ENCODE data around the gene VGF.

The VGF gene

DNA sequence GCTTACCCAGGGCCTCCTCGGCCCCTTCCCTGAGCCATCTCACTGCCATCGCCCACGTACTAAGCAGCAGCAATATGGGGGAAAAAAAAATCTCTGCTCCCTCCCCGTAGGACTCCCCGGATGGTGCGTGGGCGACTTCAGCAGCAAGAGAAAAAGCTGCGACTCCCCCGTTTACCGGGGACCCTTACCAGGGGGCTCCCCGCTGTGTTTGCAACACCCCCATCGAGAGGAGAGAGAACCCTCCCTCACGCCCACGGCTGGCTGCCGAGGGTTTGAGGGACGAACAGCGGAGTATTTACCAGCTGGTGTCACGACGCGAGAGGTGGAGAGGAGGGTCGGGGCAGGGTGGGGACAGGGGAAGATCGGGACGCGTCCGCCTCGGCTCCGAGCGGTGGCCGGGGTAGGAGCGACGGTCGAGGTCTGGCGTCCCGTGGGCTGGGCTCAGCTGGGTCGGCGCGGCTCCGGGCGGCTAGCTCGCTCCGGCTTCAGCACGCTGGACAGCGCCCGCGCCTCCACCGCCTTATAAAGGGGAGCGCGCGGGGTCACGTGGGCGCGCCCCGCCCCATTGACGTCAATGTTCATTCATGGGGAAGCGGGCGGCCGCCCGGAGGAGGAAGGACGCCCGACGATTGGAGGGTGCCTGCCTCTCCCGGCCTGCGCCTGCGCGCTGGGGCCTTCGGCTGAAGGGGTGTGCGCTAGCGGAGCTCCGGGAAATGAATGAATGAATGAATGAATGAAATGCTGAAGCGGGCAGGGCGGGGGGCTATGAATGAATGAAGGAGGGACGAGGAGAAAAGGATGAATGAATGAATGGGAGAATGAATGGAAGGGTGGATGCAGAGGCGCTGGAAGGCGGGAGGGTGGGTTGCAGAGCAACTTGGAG is at the start of gene VGF (continued):
- TF ChIP-seq ZNF654 (tag by site-specific recombination; IDR thresholded peaks at IDR 0.05; ENCODE audit: low read depth) (no peak), ZNF19 (tag by site-specific recombination; IDR thresholded peaks at IDR 0.05; ENCODE audit: low read depth) (no peak), KLF9 (tag by site-specific recombination; IDR thresholded peaks at IDR 0.05; ENCODE audit: low read depth) (peak; percentile 94), ZBTB8A (tag by site-specific recombination; IDR thresholded peaks at IDR 0.05) (peak; percentile 91), HOXD13 (CRISPR knock-in tag; IDR thresholded peaks at IDR 0.05; ENCODE audit: borderline replicate concordance) (no peak), GLI4 (tag by site-specific recombination; IDR thresholded peaks at IDR 0.05) (0 out of 2 replicates have a peak, but pooled peaks have one; percentile 36), ZNF2 (tag by site-specific recombination; IDR thresholded peaks at IDR 0.05) (peak; percentile 11), ZNF610 (tag by site-specific recombination; IDR thresholded peaks at IDR 0.05; ENCODE audit: borderline replicate concordance) (no peak), ZNF324 (tag by site-specific recombination; IDR thresholded peaks at IDR 0.05) (peak; percentile 76; the same call in 1 of the 2 replicates)

DNA sequence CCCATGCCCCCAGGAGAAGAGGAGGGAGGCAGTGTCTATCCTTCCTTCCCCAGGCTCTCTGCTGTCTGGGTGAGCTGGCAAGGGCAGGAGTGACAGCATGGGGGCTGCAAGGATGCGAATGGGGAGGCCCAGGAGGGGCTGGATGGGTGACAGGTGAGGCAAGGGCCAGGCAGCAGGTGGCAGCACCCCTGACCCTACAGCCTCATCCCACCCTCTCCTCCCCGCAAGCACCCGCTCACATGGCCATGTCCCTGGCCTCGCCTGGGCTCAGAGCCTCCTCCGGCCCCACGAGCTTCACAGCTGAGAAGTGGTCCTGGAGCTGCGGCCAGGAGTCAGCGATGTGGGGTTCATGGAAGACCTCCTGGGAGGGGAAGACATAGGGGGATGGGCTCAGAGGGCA is 46.6 kb upstream of the VGF start:
- POLR2A ChIA-PET, result no interaction called here
- CTCF ChIA-PET, result no interaction called here
- TF ChIP-seq, protein P1, sequence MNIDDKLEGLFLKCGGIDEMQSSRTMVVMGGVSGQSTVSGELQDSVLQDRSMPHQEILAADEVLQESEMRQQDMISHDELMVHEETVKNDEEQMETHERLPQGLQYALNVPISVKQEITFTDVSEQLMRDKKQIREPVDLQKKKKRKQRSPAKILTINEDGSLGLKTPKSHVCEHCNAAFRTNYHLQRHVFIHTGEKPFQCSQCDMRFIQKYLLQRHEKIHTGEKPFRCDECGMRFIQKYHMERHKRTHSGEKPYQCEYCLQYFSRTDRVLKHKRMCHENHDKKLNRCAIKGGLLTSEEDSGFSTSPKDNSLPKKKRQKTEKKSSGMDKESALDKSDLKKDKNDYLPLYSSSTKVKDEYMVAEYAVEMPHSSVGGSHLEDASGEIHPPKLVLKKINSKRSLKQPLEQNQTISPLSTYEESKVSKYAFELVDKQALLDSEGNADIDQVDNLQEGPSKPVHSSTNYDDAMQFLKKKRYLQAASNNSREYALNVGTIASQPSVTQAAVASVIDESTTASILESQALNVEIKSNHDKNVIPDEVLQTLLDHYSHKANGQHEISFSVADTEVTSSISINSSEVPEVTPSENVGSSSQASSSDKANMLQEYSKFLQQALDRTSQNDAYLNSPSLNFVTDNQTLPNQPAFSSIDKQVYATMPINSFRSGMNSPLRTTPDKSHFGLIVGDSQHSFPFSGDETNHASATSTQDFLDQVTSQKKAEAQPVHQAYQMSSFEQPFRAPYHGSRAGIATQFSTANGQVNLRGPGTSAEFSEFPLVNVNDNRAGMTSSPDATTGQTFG (tag by site-specific recombination; IDR thresholded peaks at IDR 0.05; ENCODE audit: borderline replicate concordance), result no peak
- no peak for TF ChIP-seq ZNF529 (tag by site-specific recombination; IDR thresholded peaks at IDR 0.05; ENCODE audit: insufficient replicate concordance)
- no peak for TF ChIP-seq ZNF626 (tag by site-specific recombination; IDR thresholded peaks at IDR 0.05)
- TF ChIP-seq ZNF248 (tag by site-specific recombination; IDR thresholded peaks at IDR 0.05), result no peak
- TF ChIP-seq ZNF239 (tag by site-specific recombination; IDR thresholded peaks at IDR 0.05), result no peak
- TF ChIP-seq ZNF76 (tag by site-specific recombination; IDR thresholded peaks at IDR 0.05; ENCODE audit: borderline replicate concordance, low read depth), result no peak
- Histone ChIP-seq H3K4me1 (ENCODE audit: control insufficient read depth, insufficient read depth, low read length) (0 out of 2 replicates have a peak, but pooled peaks cover 3% of the 10 kb centered on the region), H3K4me3 (ENCODE audit: low read depth, low read length) (no peak overlapping the region), H3K27ac (ENCODE audit: extremely low read depth, low read depth, low read length) (no peak overlapping the region), H3K36me3 (ENCODE audit: control insufficient read depth in 2 of 2, insufficient read depth in 1 of 2, low read length in 2 of 2) (peaks cover 3 to 40% of the 10 kb centered on the region in 2 experiments; a peak in 2 of 3 replicates), H3K9me3 (ENCODE audit: control insufficient read depth, insufficient read depth, low read depth, low read length) (no peaks in the 10 kb centered on the region)

DNA sequence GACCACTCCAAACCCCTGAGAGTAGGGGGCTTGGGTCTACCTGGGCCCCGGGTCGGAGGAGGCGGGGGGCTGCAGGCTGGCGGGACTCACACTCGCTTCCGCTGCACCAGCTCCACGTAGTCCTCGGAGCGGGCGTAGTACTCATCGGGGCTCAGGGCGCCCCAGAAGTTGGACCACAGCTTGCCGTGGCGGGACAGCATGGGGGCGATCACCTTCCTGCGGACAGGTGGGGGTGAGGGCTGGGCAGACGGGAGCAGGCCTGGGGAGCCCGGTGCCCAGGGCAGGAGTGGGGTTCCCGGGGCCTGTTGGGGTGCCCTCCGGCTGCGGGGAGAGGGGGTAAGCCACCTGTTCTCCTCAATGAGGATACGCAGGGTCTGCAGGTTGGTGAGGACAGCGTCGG is 46.1 kb upstream of the VGF start:
- Histone ChIP-seq H3K9me3 (ENCODE audit: control insufficient read depth, insufficient read depth, low read depth, low read length) (no peaks in the 10 kb centered on the region), H3K36me3 (ENCODE audit: control insufficient read depth in 2 of 2, insufficient read depth in 1 of 2, low read length in 2 of 2) (peaks cover 3 to 40% of the 10 kb centered on the region in 2 experiments; a peak in 2 of 3 replicates), H3K4me3 (ENCODE audit: low read depth, low read length) (no peak overlapping the region), H3K4me1 (ENCODE audit: control insufficient read depth, insufficient read depth, low read length) (0 out of 2 replicates have a peak, but pooled peaks cover 3% of the 10 kb centered on the region), H3K27ac (ENCODE audit: extremely low read depth, low read depth, low read length) (no peak overlapping the region)
- POLR2A ChIA-PET, result no interaction called here
- no peak for TF ChIP-seq IKZF3 (tag by site-specific recombination; IDR thresholded peaks at IDR 0.05)
- no peak for TF ChIP-seq ZNF132 (tag by site-specific recombination; IDR thresholded peaks at IDR 0.05; ENCODE audit: borderline replicate concordance)
- no peak for TF ChIP-seq ZNF48 (tag by site-specific recombination; IDR thresholded peaks at IDR 0.05)
- TF ChIP-seq, protein P2, sequence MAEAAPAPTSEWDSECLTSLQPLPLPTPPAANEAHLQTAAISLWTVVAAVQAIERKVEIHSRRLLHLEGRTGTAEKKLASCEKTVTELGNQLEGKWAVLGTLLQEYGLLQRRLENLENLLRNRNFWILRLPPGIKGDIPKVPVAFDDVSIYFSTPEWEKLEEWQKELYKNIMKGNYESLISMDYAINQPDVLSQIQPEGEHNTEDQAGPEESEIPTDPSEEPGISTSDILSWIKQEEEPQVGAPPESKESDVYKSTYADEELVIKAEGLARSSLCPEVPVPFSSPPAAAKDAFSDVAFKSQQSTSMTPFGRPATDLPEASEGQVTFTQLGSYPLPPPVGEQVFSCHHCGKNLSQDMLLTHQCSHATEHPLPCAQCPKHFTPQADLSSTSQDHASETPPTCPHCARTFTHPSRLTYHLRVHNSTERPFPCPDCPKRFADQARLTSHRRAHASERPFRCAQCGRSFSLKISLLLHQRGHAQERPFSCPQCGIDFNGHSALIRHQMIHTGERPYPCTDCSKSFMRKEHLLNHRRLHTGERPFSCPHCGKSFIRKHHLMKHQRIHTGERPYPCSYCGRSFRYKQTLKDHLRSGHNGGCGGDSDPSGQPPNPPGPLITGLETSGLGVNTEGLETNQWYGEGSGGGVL (tag by site-specific recombination; IDR thresholded peaks at IDR 0.05), result no peak
- TF ChIP-seq ZNF394 (tag by site-specific recombination; IDR thresholded peaks at IDR 0.05; ENCODE audit: borderline replicate concordance), result no peak
- CTCF ChIA-PET, result no interaction called here

Measured in HEK293 (cell line).